Activated CD8-positive, alpha-beta T cell treated with anti-CD3 and anti-CD28 coated beads, Interleukin-2, amount 10 ng/mL, durations not matched to agents 7 days and 5 days (primary cell): Measurements from ENCODE around the gene HDAC9. TPM values are rescaled to one million over a fixed set of nuclear protein-coding genes. Genes with fewer than 3 reads are reported as not detected.

Experiments used
- ATAC-seq: fragments of 150-1000 bp; cut with Tn5 transposase; one replicate; pipeline ENCODE4 v1.10.0; 2021; ENCODE audit warnings: moderate library complexity
- CTCF ChIA-PET: fragments of 350-600 bp; sonication (Branson Sonifier 250); formaldehyde crosslinking; loops from one replicate; lab custom pipeline; 2021; ENCODE audit warnings: antibody characterized with exemption; lab: Charles Lee
- POLR2A ChIA-PET: fragments of 350-600 bp; sonication (Branson Sonifier 250); formaldehyde crosslinking; loops from one replicate; lab custom pipeline; 2021; ENCODE audit warnings: antibody characterized with exemption; lab: Charles Lee
- DNase-seq: peaks from one replicate; pipeline ENCODE4 v3.0.0-alpha.2; 2020
- H3K27ac Mint-ChIP-seq: one replicate; pipeline ENCODE4 v1.8.0; 2021; ENCODE audit warnings: mild to moderate bottlenecking, mixed read lengths
- H3K27me3 Mint-ChIP-seq: one replicate; pipeline ENCODE4 v1.8.0; 2021; ENCODE audit warnings: low read depth, mixed read lengths
- H3K36me3 Mint-ChIP-seq: one replicate; pipeline ENCODE4 v1.8.0; 2021; ENCODE audit warnings: low read depth, mixed read lengths
- H3K4me1 Mint-ChIP-seq: one replicate; pipeline ENCODE4 v1.8.0; 2021; ENCODE audit warnings: low read depth, mixed read lengths
- H3K4me3 Mint-ChIP-seq: one replicate; pipeline ENCODE4 v1.8.0; 2021; ENCODE audit warnings: mild to moderate bottlenecking, mixed read lengths
- H3K9me3 Mint-ChIP-seq: one replicate; pipeline ENCODE4 v1.8.0; 2022; ENCODE audit warnings: mixed read lengths; ENCODE audit not compliant: insufficient read depth
- total RNA-seq, 2 experiments: library from RNA; stranded (reverse); gene quantifications; one replicate each; pipeline ENCODE4 v1.2.3, GENCODE V29; 2021

HDAC9 gene
- total RNA-seq, 2 experiments from 2014 or later: 0.92 to 1.4 TPM

DNA sequence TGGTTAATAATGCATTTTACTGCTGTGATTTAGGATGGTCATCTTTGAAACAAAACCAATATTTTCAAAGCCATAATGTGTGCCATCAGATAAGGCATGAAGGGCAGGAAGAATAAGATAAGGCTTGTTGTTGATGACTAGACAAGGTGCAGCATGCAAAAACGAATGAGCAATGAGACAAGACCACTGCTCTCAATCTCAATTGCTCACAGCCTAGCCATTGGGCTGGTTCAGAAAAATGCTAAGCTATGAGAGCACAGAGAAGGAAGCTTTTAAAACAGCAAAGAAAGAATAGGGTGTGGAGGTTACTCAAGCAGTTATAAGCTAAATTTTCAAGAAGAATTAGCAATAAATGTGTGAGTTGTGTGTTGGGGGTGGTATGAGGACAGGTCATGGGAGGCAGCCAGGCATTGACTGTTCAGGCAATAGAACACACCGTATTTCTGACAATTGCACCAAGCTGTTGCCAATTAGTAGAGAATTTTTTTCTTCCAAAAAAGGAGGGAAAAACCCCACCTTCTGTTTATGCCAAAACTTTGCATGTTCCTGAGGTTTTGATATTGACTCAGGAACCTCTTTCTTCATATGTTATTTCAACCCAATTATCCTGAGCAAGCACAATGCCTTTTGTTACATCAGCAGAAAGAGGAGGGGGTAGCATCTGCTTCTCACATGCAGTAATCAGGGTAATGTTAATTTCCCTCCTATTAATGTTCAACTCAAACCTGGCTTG, 276.5 kb downstream of the HDAC9 start:
- no peak overlapping the region for H3K27ac Mint-ChIP-seq
- CTCF ChIA-PET: no interaction called here

DNA sequence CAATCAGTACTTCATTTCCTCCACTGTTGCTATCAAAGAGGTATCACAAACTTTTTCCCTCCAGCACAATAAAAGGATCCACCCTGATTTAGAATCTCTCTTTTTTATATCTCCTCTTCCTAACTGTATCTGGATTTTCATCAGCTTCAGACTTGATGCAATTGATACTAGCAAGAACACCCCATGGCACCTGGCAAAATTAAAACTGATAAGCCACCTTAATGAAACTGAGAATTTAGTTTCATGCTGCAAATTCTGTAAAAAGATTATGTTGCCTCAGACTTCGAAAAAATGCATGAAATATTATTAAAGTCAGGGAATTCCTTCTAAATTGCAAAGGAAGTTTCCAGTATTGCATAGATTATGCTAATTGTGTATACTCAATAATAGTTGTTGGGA, 277.0 kb downstream of the HDAC9 start:
- H3K27ac Mint-ChIP-seq: no peak overlapping the region
- no peaks in the 10 kb centered on the region for H3K4me1 Mint-ChIP-seq
- no peaks in the 10 kb centered on the region for H3K36me3 Mint-ChIP-seq
- H3K4me3 Mint-ChIP-seq: no peak overlapping the region
- DNase-seq (no peak), ATAC-seq (no peak)
- no peaks in the 10 kb centered on the region for H3K9me3 Mint-ChIP-seq
- ChIA-PET POLR2A (no interaction called here), CTCF (no interaction called here)
- no peaks in the 10 kb centered on the region for H3K27me3 Mint-ChIP-seq

More for the DNA sequence above, 276.5 kb downstream of the HDAC9 start:
- ATAC-seq (no peak), DNase-seq (no peak)
- POLR2A ChIA-PET: no interaction called here
- Mint-ChIP-seq H3K4me3 (no peak overlapping the region), H3K9me3 (no peaks in the 10 kb centered on the region), H3K36me3 (no peaks in the 10 kb centered on the region), H3K27me3 (no peaks in the 10 kb centered on the region), H3K4me1 (no peaks in the 10 kb centered on the region)

DNA sequence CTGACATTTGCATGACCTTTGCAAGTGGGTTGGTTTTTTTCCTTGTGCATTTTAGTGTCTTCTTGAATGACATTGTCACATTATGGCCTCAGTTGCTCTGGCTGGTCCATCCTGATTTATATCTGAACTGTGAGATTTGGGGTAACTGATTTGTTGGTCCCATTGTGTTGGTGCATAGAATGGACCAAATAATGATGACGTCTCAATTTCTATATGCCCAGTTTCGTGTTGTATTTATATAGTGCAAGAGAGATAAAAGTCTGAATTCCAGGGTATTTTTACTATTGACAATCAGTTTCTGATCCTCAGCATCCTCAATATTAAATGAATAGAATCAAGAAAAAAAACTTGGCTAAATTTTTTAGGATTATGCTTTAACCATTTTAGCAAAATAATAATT, 281.8 kb downstream of the HDAC9 start:
- DNase-seq (no peak), ATAC-seq (no peak)
- ChIA-PET POLR2A (no interaction called here), CTCF (no interaction called here)
- no peaks in the 10 kb centered on the region for H3K36me3 Mint-ChIP-seq
- H3K27me3 Mint-ChIP-seq: no peaks in the 10 kb centered on the region
- no peak overlapping the region for H3K4me3 Mint-ChIP-seq
- H3K27ac Mint-ChIP-seq: no peak overlapping the region
- no peaks in the 10 kb centered on the region for H3K4me1 Mint-ChIP-seq
- no peaks in the 10 kb centered on the region for H3K9me3 Mint-ChIP-seq

GRCh38 chr7:18778594-18778993, 283.0 kb downstream of the HDAC9 start:
- H3K4me3 Mint-ChIP-seq: no peak overlapping the region
- ChIA-PET POLR2A (no interaction called here), CTCF (no interaction called here)
- H3K27ac Mint-ChIP-seq: no peak overlapping the region
- no peaks in the 10 kb centered on the region for H3K4me1 Mint-ChIP-seq
- ATAC-seq: no peak
- H3K27me3 Mint-ChIP-seq: no peaks in the 10 kb centered on the region
- no peak for DNase-seq
- no peaks in the 10 kb centered on the region for H3K36me3 Mint-ChIP-seq
- no peaks in the 10 kb centered on the region for H3K9me3 Mint-ChIP-seq

DNA sequence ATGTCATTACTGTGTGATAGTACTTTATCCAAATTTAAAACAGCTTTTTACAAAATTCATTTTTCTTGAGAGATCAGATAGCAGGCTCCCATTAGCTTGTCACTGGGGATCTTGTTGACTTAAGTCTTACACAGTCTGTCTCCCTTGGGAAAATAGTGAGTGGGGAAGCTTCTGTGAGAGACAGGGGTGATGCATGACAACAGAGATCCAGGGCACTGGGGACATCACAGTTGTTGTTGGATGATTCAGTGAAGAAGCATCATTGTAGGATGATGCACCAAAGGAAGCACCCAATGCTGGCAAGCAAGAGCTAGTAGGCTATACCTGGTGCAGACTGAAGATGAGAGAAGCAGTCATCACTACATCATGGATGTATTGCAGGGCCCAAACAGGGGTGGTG, 284.7 kb downstream of the HDAC9 start:
- no peaks in the 10 kb centered on the region for H3K9me3 Mint-ChIP-seq
- DNase-seq: no peak
- H3K27me3 Mint-ChIP-seq: no peaks in the 10 kb centered on the region
- ChIA-PET CTCF (no interaction called here), POLR2A (no interaction called here)
- H3K36me3 Mint-ChIP-seq: no peaks in the 10 kb centered on the region
- H3K4me1 Mint-ChIP-seq: no peaks in the 10 kb centered on the region
- ATAC-seq: no peak
- no peak overlapping the region for H3K27ac Mint-ChIP-seq
- no peak overlapping the region for H3K4me3 Mint-ChIP-seq

- Mint-ChIP-seq H3K9me3 (no peaks in the 10 kb centered on the region), H3K36me3 (no peaks in the 10 kb centered on the region), H3K27ac (no peak overlapping the region), H3K4me1 (no peaks in the 10 kb centered on the region), H3K27me3 (no peaks in the 10 kb centered on the region), H3K4me3 (no peak overlapping the region)
- ChIA-PET CTCF (no interaction called here), POLR2A (no interaction called here)
- DNase-seq (no peak), ATAC-seq (no peak)
These were observed 285.4 kb downstream of the HDAC9 start for GRCh38 chr7:18780938-18781337.

- Mint-ChIP-seq H3K27me3 (no peaks in the 10 kb centered on the region), H3K9me3 (no peaks in the 10 kb centered on the region), H3K36me3 (no peaks in the 10 kb centered on the region), H3K27ac (no peak overlapping the region), H3K4me3 (no peak overlapping the region), H3K4me1 (no peaks in the 10 kb centered on the region)
- CTCF ChIA-PET: no interaction called here
- no peak for DNase-seq
- ATAC-seq: no peak
- POLR2A ChIA-PET: no interaction called here
These were observed 290.7 kb downstream of the HDAC9 start for GRCh38 chr7:18786196-18786727.

- no peaks in the 10 kb centered on the region for H3K4me1 Mint-ChIP-seq
- CTCF ChIA-PET: no interaction called here
- POLR2A ChIA-PET: no interaction called here
- H3K4me3 Mint-ChIP-seq: no peak overlapping the region
- H3K27ac Mint-ChIP-seq: no peak overlapping the region
- H3K9me3 Mint-ChIP-seq: no peaks in the 10 kb centered on the region
- no peaks in the 10 kb centered on the region for H3K27me3 Mint-ChIP-seq
- DNase-seq (no peak), ATAC-seq (no peak)
- H3K36me3 Mint-ChIP-seq: no peaks in the 10 kb centered on the region
These were observed 291.2 kb downstream of the HDAC9 start for GRCh38 chr7:18786796-18787195.

DNA sequence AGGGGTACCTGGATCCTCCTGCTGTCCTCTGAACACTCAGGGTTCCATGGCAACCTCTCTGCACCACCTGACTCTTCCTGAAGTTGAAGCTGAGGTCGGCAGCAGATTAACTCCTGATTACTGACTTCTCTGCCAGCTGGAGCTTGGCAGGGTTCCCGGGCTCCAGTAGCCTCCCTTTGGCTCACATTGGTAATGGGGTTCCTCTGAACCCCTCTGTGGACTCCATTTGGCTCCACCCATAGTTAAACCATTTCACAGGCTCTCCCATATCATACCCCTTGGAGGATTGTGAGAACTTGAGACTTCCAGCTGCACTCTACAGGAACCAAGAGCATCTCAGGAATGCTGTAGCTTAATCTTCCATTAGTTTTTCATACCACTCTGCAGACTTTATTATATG, 292.5 kb downstream of the HDAC9 start:
- H3K36me3 Mint-ChIP-seq: no peaks in the 10 kb centered on the region
- CTCF ChIA-PET: no interaction called here
- no peaks in the 10 kb centered on the region for H3K4me1 Mint-ChIP-seq
- H3K9me3 Mint-ChIP-seq: no peaks in the 10 kb centered on the region
- no peak overlapping the region for H3K27ac Mint-ChIP-seq
- ATAC-seq: no peak
- no peak overlapping the region for H3K4me3 Mint-ChIP-seq
- DNase-seq: no peak
- H3K27me3 Mint-ChIP-seq: no peaks in the 10 kb centered on the region
- POLR2A ChIA-PET: no interaction called here

DNA sequence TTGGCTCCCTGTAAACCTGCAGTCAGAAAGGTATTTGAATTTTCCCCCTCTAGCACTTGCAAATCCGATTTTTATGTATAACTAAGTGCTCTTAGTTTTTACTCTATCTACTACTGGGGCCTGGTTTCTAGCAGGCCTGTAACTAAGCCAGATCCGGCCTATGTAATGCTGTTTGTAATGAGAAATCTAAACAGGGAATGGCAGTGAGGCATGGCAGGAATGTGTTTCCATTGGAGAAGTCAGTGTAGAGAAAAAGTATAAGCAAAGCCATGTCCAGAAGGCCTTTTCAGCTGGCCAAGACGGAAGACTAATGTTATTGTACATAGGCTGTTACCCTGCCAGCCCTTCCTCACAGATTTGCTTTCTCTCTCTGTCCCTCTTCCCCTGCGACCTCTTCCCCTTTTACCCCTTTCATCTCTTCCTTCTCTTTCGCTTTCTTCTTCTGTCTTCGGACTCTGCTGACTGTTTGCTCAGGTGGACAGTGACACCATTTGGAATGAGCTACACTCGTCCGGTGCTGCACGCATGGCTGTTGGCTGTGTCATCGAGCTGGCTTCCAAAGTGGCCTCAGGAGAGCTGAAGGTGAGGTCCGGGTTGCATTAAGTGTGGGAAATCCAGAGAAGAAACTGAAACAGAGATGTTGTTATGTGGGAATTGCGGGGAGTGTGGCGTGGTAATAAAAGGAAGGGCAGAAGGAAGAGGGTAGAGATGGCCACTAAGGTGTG, 297.5 kb downstream of the HDAC9 start:
- DNase-seq: no peak
- Mint-ChIP-seq H3K4me3 (no peak overlapping the region), H3K27me3 (no peaks in the 10 kb centered on the region), H3K27ac (no peak overlapping the region), H3K9me3 (no peaks in the 10 kb centered on the region), H3K36me3 (no peaks in the 10 kb centered on the region), H3K4me1 (no peaks in the 10 kb centered on the region)
- POLR2A ChIA-PET: no interaction called here
- no peak for ATAC-seq
- CTCF ChIA-PET: no interaction called here

DNA sequence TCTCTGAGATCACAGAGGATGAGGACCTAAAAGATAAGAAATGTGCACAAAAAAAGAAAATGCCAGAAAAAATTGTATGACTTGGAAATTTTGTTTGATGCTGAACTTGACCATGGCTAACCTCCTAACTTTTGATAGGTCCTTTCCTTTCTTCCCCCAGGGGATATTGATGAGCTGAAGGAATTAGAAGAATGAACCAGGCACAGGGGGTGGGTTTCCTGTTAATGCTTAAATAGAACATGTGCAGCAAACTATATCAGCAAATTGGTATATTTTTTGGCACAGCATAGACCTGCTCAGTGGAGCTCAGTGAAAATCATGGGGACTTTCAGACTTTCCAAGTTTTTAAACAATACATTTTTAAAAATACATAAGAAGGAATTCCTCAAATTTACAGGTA, 300.7 kb downstream of the HDAC9 start:
- CTCF ChIA-PET: no interaction called here

GRCh38 chr7:18798088-18798906, 302.7 kb downstream of the HDAC9 start:
- ChIA-PET POLR2A (no interaction called here), CTCF (no interaction called here)
- no peaks in the 10 kb centered on the region for H3K27me3 Mint-ChIP-seq
- H3K36me3 Mint-ChIP-seq: no peaks in the 10 kb centered on the region
- H3K9me3 Mint-ChIP-seq: no peaks in the 10 kb centered on the region
- no peaks in the 10 kb centered on the region for H3K4me1 Mint-ChIP-seq
- no peak overlapping the region for H3K4me3 Mint-ChIP-seq
- ATAC-seq (no peak), DNase-seq (no peak)
- H3K27ac Mint-ChIP-seq: no peak overlapping the region

More for the DNA sequence above, 300.7 kb downstream of the HDAC9 start:
- Mint-ChIP-seq H3K4me1 (no peaks in the 10 kb centered on the region), H3K36me3 (no peaks in the 10 kb centered on the region), H3K27ac (no peak overlapping the region), H3K4me3 (no peak overlapping the region), H3K27me3 (no peaks in the 10 kb centered on the region), H3K9me3 (no peaks in the 10 kb centered on the region)
- ATAC-seq (no peak), DNase-seq (no peak)
- POLR2A ChIA-PET: no interaction called here
